Pulmonary artery endothelial cell (primary cell): ENCODE results near the gene ARHGAP31. TPM values are rescaled to one million over a fixed set of nuclear protein-coding genes. Genes with fewer than 3 reads are reported as not detected.
"Not testable (repeated sequence)": the region's sequence is repeated elsewhere in the genome, so short reads cannot be mapped to it uniquely, and the experiment has no call there.

ENCODE experiments used
- DNase-seq: peaks from one replicate; pipeline ENCODE4 v3.0.0-alpha.2; 2011; ENCODE audit warnings: low read depth, low spot score
- total RNA-seq: library from RNA; depleted of rRNA; stranded (reverse); fragments of >200 nt; gene quantifications from 2 replicates; pipeline ENCODE4 v1.2.3, GENCODE V29; 2014

Gene ARHGAP31
- total RNA-seq, 1 donor from 2014 or later: 24.0 TPM

DNA sequence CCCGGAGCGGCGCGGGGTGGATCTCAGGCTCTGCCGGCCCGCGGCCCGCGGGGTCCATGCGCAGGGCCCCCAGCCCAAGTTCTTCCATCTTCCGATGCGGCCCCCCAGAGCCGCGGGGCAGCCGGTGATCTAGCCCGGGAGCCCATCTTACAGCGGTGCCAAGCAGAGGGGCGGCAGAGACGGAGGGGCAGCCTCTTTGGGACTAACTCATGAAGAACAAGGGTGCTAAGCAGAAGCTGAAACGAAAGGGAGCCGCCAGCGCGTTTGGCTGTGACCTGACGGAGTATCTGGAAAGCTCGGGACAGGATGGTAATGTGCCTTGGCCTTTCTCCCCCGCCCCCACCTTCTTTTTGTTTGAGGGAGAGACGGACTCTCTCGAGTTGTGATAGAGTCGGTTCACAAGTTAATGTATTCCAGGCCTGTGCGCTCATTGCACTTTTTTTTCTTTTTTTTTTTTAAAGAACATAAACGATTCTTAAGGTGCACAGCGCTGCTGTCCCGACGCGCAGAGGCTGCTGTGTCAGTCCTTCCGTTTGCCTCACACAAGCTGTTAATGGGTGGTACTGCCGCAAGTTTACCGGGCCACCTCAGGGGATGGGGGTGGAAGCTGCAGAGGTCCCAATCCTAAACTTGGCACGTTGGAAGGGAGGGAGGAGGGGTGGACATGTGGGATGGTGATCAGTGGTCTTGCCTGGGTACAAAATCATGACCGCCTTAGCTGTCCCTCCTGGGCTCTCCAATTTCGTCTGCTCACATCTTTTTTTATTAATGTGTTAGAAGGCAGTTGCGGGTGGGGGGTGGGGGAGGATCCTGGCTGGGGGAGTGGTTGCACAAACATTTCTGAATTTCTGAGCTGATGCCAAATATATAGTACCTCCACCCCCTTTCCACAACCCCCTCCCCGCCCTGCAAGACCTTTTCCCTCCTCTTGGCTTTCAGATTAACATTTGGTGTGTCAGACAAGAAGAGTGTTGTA, 801 bp downstream of the ARHGAP31 start:
- no peak for DNase-seq

DNA sequence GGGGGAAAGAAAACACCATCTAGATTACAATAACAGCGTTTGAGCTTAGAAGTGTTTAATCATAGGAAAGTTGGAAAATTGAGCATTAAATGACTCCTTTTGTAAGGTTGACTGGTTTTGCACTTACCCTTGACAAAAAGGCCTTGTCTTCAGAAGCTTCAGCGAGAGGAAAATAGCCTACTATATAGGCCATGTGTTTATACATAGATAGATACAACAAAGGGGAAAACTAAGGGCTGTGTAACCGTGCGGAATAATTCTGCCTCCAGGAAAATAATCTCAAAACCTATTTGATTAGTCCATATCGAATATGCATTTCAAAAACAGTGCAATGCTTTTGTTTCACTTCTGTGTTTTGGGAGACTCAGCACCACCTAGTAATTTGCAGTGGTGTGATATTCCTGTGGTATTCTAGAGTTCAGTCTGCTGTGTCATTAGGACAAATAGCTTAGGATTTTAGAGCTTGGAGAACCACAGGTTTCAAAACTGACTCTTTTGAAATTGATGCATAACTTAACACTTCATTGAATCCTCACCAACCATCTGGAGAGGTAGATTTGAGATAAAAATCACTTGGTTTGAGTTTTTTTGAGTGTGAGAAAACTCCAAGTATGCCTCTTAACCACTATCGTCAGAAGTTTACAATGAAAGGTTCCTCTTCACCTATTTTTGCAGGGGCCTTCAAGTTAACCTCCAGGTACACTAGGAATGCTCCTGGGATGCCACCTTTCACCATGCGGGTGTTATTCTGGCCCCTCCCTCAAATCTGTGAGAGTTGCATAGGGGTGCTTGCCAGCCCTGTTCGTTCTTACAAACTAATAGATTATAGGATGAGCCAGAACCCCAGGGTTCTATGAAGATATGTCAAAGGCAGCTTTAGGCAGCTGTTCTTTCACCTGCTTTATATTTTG, 1.9 kb downstream of the ARHGAP31 start:
- DNase-seq: no peak

DNA sequence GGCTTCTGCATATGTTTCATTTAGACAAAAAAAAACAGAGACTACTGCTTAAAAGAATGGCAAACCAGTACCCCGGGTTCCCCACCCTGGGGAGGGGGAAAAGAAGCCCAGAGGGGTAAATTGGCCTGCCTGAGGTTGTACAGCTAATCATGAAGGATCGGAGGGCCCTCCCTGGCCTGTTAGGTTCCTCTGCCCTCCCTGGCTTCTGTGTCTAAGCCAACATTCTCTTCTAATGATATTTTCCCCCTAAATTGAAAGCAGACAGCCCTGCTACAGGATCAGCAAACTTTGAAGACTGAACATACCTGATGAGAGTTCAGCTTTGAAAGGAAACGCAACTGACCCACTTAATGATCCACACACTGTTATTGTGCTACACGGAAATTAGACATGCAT, 2.5 kb downstream of the ARHGAP31 start:
- no peak for DNase-seq

DNA sequence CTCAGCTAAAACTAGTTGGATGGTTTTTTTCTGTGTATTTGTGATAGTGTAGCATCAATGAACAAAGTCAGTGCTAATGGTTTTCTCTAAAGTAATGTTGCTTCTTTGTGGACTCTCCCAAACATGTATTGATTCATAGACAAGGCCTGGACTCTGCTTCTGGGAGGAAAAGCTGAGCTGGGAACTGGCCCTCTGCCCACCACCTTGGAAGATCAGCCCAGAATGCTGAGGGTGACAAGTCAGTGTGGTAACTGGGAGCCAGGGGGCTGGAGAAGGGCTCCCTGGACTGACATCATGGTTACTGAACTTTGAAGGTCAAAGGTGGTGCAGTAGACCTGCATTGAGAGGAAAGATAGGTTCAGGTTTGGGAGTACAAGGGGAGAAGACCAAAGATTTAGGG, 3.0 kb downstream of the ARHGAP31 start:
- DNase-seq: no peak

DNA sequence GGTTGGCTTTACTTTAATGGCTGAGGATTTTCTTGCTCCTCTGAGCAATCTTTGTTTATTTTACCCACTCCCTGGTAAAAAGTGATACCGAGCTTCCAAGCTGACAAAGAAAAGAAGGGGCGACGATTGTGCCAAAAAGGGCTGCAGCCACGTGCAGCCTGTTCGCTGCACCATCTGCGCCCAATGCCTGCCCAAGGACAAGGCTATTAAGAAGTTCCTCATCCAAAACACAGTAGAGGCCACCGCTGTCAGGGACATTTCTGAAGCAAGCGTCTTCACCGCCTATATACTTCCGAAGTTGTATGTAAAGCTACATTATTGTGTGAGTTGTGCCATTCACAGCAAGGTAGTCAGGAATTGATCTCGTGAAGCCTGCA, 4.4 kb downstream of the ARHGAP31 start:
- no peak for DNase-seq

DNA sequence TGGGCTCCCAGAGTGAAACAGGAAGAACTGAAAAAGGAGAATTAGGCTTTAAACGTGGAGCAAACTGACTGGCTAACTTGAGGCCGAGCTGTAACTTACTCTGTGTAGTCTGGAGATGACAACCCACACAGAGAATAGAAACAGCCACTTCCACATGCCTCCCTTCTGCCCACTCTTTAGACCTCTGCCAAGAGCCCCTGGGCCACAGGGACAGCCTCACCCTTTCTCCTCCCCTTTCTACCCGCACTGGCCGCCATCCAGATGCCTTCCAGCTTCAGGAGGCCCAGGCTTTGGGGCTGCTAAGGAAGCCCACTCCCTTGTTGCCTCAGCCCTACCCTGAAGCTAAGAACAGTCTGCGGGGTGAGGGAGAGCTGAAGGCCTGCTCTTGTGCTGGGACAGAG, 6.8 kb downstream of the ARHGAP31 start:
- no peak for DNase-seq

DNA sequence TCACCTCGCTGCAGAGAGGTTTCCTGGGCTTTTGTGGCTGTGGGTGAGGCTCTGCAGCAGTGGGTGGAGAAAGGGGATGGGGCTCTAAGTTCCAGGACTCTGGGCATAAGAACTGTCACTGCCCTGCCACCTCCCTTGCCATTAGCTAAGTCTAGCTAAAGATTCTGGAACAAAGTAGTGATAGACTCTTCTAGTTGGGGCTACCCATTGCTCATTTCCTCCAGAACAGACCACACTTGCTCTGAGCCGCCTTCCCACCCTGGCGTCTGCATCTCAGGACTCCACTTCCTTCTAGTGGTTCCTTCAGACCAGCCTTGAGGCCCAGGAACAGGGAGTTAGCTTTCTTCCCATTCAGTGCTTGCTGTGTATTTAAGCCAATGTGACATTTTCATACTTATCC, 7.5 kb downstream of the ARHGAP31 start:
- no peak for DNase-seq

DNA sequence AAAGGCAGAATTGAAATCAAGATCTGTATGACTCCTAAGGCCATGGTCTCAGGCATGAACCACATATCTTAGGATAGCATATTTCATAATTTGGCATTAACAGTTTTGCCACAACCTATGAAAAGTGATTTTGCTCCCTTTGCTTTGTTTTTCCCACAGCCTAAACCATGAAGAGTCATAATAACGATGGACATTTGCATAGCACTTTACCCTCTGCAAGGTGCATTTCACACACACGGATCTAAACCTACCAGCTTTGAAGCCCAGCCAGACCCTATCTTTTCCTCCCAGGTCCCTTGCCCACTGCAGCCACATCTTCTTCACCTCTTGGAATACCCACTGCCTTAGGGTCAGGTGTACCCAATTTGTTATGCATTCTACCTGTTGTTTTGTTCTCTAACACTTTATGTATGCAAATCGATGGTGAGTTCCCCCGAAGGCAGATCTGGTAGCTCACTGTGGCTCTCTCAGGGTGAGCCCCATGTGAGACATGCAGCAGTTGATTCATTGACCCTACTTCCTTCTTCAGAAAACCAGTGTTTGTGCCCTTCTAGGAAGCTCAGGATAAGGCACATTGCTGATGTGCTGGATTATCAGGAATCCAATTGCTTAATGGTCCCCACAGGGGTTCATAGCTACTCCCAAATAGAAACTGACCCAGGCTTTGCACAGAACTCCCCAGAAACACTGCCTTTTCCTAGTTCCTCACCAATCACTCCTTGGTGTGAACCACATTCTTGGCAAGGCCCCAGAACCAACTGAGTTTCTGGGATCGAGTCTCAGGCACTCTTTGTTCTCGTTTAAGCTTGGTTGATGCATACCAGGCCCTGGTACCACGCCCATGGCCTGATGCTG, 8.7 kb downstream of the ARHGAP31 start:
- DNase-seq: no peak

DNA sequence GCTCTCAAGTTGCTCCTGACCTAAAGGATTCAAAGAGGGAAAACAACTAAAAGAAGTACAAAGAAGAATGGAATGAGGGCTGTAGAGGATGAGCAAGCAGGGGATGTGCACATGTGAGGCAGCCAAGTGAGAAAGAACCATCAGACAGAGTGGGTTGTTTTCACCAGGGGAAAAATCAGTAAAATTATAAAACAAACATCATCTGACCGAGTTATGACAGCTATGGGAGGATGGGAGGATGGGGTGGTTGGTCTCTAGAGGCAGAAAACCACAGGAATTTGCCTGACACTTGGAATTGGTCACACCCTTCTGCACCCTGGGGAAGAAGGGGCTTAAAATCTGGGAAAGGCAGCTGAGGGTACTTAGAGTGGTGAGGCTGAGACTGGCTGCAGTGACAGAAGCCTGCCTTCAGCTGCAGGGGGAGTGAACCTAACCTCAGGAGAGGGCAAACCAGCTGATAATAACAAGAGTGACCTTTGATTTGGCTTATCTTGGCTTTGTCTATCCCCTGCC, 10.1 kb downstream of the ARHGAP31 start:
- no peak for DNase-seq

DNA sequence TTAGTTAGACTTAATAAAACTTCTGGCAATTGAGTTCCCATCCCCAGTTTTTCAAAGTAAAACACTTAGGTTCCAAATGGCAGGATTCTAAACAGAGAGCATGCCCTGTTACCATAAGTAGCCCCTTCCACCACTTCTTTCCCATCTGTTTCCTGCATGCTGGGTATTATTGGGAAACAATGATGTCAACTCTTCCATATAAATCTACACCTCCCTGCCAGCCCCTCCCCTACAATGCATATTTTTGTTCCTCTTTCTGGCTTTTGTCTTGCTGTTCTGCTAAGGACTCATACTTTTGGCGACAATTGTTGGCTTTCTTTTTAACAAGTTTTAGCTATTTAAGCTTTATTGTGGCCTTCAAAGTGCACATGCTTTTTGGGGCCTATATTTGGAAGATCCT, 11.1 kb downstream of the ARHGAP31 start:
- DNase-seq: peak; percentile 40

DNA sequence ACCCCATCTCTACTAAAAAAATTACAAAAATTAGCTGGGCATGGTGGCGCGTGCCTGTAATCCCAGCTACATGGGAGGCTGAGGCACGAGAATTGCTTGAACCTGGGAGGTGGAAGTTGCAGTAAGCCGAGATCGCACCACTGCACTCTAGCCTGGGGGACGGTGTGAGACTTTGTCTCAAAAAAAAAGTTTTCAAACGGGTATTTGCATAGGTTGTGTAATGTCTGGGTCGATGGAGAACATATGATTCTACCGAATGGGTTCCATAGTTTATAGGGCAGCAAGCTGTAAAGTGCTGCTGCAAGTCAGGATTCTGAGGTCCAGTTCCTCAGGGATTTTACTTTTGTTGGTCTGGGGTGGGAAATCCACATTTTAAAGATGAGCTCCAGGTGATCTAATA, 12.2 kb downstream of the ARHGAP31 start:
- not testable (repeated sequence) for DNase-seq

DNA sequence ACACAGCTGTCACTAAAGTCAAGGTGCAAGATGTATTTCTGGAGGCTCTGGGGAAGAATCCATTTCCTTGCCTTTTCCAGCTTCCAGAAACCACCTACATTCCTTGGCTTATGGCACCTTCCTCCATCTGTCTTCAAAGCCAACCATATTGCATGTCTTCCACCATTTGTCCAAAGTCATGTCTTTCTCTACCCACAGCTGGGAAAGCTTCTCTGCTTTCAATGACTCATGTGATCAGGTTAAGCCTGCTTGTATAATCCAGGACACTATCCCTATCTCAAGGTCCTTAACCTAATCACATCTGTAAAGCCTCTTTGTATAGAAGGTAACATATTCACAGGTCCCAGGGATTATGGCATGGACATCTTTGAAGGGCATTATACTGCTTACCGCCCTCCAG, 14.2 kb downstream of the ARHGAP31 start:
- DNase-seq: no peak

DNA sequence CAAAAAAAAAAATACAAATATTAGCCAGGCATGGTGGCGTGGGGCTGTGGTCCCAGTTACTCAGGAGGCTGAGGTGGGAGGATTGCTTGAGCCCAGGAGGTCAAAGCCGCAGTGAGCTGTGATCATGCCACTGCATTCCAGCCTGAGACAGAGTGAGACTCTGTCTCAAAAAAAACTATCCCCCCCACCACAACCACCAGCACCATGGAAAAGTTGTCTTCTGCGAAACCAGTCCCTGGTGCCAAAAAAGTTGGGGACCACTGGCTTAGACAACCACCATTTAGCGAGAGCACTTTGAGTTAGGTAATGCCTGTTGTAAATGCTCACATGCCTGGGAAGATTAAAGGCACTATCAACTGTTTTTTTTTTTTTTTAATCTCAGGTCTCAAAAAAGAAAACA, 15.4 kb downstream of the ARHGAP31 start:
- DNase-seq: no peak

DNA sequence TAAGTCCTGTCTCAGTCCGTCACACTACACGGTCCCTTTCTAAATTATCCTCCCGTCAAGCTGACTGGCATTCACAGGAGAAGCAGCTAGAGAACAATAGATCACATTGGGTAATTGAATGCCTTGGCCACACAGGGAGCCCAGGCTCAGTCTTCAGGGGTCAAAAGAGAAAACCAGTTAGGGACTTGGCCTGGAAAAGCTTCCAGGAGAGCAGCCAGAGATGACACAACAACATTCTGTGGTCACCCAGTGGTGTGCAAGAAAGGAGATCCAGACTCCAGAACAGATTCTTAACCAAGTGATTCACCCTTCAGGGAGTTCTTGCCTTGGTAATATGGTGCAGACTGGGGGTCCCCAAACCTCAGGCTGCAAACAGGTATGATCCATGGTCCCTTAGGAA, 15.9 kb downstream of the ARHGAP31 start:
- DNase-seq: no peak

DNA sequence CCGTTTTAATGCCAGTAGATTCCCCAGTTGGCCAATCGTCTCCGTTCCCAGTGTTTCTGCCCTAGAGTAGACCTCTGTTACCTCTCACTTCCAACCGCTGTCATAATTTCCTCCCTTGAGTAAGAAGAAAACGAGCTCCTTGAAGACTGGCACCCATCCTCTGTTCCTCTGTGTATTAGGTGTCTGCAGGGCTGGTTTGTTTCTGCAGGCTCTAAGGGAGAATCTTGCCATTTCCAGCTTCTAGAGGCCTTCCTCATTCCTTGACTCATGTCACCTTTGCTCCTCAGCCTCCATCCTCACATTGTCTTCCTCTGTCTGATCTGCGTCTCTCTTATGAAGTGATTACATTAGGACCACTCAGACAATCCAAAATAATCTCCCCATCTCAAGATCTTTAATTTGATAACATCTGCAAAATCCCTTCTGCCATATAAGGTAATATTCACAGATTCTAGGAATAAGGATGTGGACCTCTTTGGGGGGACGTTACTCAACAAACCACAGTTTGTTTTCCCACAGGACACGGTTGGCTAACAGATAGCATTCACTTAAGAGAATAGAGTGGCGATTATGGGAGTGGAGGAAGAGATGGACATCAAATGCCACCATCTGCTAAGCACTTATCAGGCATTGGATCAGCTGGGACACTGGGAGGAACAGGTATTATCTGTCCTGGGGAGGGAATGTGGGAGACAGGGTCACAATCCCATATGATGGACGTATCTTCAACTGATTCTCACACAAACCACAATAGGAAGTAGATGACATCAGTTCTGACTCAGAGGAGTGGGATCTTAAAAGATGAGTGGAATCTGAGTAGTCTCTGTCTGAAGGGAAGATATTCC, 17.1 kb downstream of the ARHGAP31 start:
- no peak for DNase-seq

DNA sequence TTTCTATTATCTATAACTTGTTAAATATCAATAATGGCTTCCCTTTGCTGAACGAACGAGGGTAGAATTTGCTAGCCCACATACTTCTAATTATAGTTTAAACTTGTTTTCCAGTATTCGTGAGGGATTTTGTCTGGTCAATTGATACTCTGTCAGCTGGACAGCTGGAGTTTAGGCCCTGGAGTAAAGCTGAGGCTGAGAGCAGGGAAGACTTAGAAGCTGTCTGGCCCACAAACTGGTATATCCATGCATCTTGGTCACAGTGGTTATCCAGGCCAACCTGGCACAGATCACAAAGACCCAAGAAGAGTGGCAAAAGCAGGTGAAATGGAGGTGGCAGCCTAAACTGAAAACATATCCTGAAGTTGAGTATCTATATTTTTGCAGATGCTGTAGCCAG, 19.3 kb downstream of the ARHGAP31 start:
- no peak for DNase-seq

DNA sequence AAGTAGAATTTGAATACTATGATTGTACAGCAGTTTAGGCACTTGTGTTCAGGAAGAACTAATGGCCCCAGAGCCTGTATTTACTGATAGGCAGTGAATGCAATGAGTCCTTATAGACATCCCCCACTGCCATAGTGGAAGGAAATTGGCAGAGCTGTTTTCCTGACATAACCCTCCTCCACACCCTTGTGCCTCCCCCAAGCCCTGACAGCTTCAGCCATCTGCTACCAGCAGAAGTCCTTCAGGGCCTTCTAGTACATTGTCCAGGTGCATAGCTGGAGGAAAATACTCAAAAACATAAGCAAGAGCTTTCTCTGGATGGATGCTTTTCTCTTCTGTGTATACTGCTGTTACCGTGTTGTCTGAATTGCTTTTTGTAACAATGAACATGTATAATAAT, 20.6 kb downstream of the ARHGAP31 start:
- DNase-seq: no peak

DNA sequence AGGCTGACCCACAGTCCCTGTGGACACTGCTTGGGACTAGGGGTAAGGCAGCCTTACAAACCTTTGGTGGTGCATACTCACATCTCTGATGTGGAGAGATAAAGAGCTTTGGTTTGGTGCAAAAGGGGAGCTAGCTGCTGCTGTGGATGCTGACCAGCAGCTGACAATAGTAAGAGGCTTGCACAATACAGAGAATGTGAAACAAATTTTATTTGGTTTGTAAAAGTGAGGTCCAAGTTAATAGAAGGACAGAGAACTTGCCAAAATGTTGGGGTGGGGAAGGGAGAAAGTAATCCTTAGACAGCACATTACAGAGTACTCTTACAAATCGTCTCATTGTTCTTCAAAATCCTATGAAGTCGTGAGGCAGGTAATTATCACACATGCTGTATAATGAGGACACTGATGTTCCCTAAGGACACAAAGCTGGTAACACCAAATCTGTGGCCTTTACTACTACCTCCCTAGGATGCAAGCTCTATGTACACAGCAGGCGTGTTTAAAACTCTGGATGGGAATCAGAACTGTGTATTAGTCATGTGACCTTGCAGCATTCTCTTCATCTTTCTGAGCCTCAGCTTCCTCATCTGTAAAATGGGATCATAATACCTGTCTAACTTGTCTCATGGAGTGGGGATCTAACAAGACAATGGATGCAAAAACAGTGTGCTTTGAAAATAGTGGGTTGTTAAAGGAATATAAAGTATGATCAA, 21.6 kb downstream of the ARHGAP31 start:
- DNase-seq: no peak

DNA sequence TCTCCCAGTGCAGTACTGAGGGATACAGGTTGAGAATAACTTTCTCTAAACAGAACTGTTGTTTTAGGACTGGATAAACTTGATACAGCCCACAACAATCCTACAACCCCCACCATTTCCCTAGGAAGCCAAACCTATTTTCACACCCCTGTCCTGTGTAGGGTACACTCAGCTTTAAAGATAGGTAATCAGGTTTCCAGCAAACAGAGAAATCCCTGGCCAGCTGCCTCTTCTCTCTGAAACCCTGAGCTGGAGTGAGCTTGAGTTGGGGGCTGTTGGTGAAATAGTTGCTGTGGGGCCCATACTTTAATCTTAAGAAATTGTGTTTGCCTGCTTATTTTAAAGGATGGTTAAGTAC, 22.1 kb downstream of the ARHGAP31 start:
- DNase-seq: no peak

DNA sequence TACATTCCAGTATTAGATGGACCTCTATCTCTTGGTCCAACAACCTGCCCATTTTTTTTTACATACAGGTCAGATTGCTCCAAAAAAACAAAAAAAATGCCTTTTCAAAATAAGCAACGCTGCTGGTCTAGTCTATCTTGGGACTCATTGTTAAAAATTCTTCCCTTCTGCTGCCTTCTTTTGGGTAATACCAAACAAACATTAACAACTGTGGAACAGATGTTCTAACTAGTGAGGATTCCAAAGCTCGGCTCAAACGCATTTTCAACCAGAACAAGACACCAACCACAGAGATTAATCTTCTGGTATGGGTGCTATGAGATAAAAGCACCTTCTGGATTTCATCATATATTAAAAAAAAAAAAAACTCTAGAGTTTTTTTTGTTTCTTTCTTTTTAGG, 24.7 kb downstream of the ARHGAP31 start:
- DNase-seq: no peak
